ENCODE measurements around the gene TLE2.

DNA sequence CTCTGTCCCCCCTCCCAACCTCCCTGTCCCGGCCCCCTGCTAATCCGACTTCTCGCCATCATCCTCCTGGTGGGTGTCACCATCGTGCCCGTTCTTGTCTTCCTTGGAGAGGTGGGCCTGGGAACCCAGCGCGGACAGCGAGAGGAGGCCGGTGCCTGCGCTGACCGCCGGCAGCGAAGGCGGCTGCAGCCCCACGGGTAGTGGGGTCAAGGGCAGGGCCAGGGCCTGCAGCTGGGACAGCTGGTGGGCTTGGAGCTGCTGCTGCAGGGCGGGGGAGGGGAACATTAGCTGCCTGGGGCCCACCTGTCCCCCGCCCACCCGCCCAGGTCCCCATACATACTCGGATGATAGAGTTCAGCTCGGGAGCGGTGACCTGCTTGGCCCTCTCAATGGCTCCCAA is 24.7 kb upstream of the TLE2 start:
- TF ChIP-seq, protein P1, sequence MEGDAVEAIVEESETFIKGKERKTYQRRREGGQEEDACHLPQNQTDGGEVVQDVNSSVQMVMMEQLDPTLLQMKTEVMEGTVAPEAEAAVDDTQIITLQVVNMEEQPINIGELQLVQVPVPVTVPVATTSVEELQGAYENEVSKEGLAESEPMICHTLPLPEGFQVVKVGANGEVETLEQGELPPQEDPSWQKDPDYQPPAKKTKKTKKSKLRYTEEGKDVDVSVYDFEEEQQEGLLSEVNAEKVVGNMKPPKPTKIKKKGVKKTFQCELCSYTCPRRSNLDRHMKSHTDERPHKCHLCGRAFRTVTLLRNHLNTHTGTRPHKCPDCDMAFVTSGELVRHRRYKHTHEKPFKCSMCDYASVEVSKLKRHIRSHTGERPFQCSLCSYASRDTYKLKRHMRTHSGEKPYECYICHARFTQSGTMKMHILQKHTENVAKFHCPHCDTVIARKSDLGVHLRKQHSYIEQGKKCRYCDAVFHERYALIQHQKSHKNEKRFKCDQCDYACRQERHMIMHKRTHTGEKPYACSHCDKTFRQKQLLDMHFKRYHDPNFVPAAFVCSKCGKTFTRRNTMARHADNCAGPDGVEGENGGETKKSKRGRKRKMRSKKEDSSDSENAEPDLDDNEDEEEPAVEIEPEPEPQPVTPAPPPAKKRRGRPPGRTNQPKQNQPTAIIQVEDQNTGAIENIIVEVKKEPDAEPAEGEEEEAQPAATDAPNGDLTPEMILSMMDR (IDR thresholded peaks at IDR 0.05; ENCODE audit: poor library complexity), result no peak
- TF ChIP-seq EZH2 (IDR thresholded peaks at IDR 0.05; ENCODE audit: borderline replicate concordance), result no peak
